Activated CD4-positive, alpha-beta T cell treated with anti-CD3 and anti-CD28 coated beads, Interleukin-2, amount 10 ng/mL, durations not matched to agents 7 days and 5 days (primary cell): ENCODE results near the gene UGT1A4. TPM values are rescaled to one million over a fixed set of nuclear protein-coding genes. Genes with fewer than 3 reads are reported as not detected.

ENCODE experiments used
- CTCF ChIA-PET: fragments of 350-600 bp; sonication (Branson Sonifier 250); formaldehyde crosslinking; loops from one replicate; lab custom pipeline; 2021; ENCODE audit warnings: antibody characterized with exemption; lab: Charles Lee
- POLR2A ChIA-PET: fragments of 350-600 bp; sonication (Branson Sonifier 250); formaldehyde crosslinking; loops from one replicate; lab custom pipeline; 2021; ENCODE audit warnings: antibody characterized with exemption; lab: Charles Lee
- DNase-seq: peaks from one replicate; pipeline ENCODE4 v3.0.0-alpha.2; 2020
- H3K27ac Mint-ChIP-seq: one replicate; pipeline ENCODE4 v1.8.0; 2021; ENCODE audit warnings: mild to moderate bottlenecking, moderate library complexity, mixed read lengths
- H3K27me3 Mint-ChIP-seq: one replicate; pipeline ENCODE4 v1.8.0; 2021; ENCODE audit warnings: mixed read lengths
- H3K36me3 Mint-ChIP-seq: one replicate; pipeline ENCODE4 v1.8.0; 2021; ENCODE audit warnings: low read depth, mixed read lengths
- H3K4me1 Mint-ChIP-seq: one replicate; pipeline ENCODE4 v1.8.0; 2021; ENCODE audit warnings: mixed read lengths
- H3K4me3 Mint-ChIP-seq: one replicate; pipeline ENCODE4 v1.8.0; 2021; ENCODE audit warnings: mild to moderate bottlenecking, moderate library complexity, mixed read lengths
- H3K9me3 Mint-ChIP-seq: one replicate; pipeline ENCODE4 v1.8.0; 2021; ENCODE audit warnings: mixed read lengths
- total RNA-seq, 2 experiments: library from RNA; stranded (reverse); gene quantifications; one replicate each; pipeline ENCODE4 v1.2.3, GENCODE V29; 2021

The UGT1A4 gene
- total RNA-seq, 2 experiments from 2014 or later = not detected

DNA sequence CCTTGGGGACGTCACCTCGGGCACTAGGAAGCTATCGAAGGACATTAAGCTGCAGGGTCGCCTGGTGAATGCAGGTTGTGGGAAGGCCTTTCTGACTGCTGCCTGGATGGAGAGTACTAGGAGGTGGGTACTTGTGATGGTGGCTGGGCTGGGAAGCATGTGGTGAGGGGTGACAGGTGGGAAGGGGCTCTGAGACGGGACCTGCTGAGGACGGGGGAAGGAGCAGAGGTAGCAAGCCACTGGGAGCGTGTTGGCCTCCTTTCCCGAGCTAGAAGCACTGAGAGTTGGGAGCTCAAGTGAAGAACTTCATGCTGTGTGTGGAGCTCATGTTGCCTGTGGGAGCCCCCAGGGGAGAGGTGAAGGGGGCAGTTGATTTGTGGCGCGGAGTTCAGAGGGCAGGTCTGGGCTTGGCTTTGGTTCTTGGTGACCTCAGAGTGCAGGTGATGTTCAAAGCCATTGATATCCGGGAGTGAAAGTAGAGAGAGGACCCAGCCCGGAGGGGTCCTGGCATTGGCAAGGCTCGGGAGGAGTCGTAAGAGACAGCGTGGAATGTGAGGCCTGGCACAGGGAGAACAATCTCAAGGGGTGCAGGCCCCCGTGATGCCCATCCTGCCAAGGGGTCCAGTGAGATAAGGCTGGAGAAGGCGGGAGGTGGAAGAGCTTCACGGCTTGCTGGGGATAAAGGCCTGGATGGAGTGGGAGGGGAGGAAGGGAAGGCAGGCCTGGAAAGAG lies 72.8 kb downstream of the UGT1A4 start:
- no peak for DNase-seq
- Mint-ChIP-seq H3K4me3 (no peak overlapping the region), H3K27ac (no peak overlapping the region), H3K27me3 (no peaks in the 10 kb centered on the region), H3K4me1 (no peaks in the 10 kb centered on the region), H3K36me3 (no peaks in the 10 kb centered on the region), H3K9me3 (no peaks in the 10 kb centered on the region)
- ChIA-PET POLR2A (interaction anchor here (0.6 kb wide), 1 partner anchor 1808 kb away, joined by 4 read pairs; no protein-coding TSS in a partner anchor), CTCF (no interaction called here)

DNA sequence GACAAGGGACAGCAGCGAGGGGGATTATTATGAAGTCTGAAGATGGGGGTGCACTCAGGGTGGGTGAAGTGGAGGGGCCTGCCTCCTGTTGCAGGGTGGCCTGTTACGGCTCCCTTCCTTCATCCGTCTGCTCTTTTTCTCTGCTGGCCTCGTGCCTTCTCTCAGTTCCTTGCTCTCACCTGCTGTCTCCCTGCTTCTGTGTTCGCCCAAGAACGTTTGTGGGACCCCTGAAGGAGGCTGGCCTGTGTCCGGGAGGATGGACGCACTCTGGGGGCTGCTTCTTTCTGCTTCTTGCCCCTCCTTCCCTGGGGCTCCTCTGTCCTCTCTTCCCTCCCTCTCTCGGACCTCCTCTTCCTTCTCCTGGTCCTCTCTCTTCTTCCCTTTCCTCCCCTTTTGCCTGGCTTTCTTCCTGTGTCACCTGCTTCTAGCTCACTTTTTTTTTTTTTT lies 73.4 kb downstream of the UGT1A4 start:
- H3K4me1 Mint-ChIP-seq = no peaks in the 10 kb centered on the region
- POLR2A ChIA-PET = no interaction called here
- CTCF ChIA-PET = no interaction called here
- no peak for DNase-seq
- no peaks in the 10 kb centered on the region for H3K9me3 Mint-ChIP-seq
- H3K4me3 Mint-ChIP-seq = no peak overlapping the region
- H3K36me3 Mint-ChIP-seq = no peaks in the 10 kb centered on the region
- H3K27ac Mint-ChIP-seq = no peak overlapping the region
- no peaks in the 10 kb centered on the region for H3K27me3 Mint-ChIP-seq

- POLR2A ChIA-PET = no interaction called here
- no peak overlapping the region for H3K27ac Mint-ChIP-seq
- no peaks in the 10 kb centered on the region for H3K36me3 Mint-ChIP-seq
- no peaks in the 10 kb centered on the region for H3K4me1 Mint-ChIP-seq
- no peak overlapping the region for H3K4me3 Mint-ChIP-seq
- no peaks in the 10 kb centered on the region for H3K27me3 Mint-ChIP-seq
- no peak for DNase-seq
- no peaks in the 10 kb centered on the region for H3K9me3 Mint-ChIP-seq
- CTCF ChIA-PET = no interaction called here
Observed at GRCh38 chr2:233792720-233793119, 74.2 kb downstream of the UGT1A4 start.

DNA sequence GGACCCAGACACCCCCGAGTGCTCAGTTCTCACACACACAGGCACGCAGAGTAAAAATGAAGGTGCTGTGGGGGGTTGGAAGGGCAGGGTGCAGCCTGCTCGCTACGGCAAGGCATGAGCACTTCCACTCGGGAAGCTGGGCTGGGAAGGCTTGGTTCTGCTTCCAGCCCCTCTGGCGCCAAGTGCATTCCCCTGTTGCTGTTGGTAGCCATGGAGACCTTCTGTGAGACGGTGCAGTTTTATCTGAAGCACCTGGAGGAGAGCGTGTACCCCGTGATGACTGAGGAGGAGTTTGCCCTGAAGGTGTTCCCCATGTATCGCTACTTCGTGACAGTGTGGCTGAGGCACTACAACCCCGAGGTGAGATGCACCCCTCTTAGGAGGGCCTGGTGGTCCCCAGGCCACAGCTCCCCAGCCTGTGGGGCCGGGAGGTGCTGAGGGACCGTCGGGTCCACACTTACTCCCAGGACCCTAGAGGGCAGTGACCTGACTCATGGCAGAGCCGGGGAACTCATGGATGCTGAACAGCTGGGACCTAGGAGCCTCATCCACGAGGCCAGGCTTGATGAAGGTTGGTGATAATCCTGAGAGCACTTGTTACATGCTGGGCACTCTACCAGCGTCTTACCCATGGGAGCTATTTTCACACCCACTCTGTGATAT lies 75.1 kb downstream of the UGT1A4 start:
- H3K27ac Mint-ChIP-seq = no peak overlapping the region
- H3K4me3 Mint-ChIP-seq = no peak overlapping the region
- POLR2A ChIA-PET = no interaction called here
- H3K27me3 Mint-ChIP-seq = no peaks in the 10 kb centered on the region
- no peaks in the 10 kb centered on the region for H3K4me1 Mint-ChIP-seq
- DNase-seq = no peak
- H3K9me3 Mint-ChIP-seq = no peaks in the 10 kb centered on the region
- CTCF ChIA-PET = no interaction called here
- H3K36me3 Mint-ChIP-seq = no peaks in the 10 kb centered on the region

DNA sequence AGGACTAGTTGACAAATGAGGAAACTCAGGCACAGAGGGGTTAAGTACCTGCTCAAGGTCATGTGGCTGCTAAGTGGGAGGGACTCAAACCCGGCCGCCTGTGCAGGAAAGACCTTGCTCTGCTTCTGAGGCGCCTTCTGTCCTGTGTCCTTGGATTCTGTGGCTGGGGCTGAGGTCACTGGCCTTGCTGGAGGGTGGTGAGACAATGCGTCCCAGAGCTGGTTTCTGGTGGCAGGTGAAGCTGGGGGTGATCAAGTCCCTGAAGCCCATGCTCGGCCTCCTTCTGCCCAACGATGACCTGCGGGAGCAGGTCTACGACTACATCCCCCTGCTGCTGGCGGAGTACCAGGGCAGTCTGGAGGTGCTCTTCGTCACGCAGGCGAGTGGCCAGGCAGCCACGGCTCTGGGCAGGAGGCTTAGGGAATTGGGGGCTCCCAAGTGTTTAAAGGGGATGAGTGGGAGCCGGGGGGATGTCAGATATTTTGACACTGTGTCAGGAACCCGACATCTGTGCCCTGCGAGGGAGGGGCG lies 75.7 kb downstream of the UGT1A4 start:
- POLR2A ChIA-PET = no interaction called here
- no peaks in the 10 kb centered on the region for H3K4me1 Mint-ChIP-seq
- CTCF ChIA-PET = no interaction called here
- H3K36me3 Mint-ChIP-seq = no peaks in the 10 kb centered on the region
- H3K27me3 Mint-ChIP-seq = no peaks in the 10 kb centered on the region
- no peak overlapping the region for H3K27ac Mint-ChIP-seq
- H3K4me3 Mint-ChIP-seq = no peak overlapping the region
- no peaks in the 10 kb centered on the region for H3K9me3 Mint-ChIP-seq
- DNase-seq = no peak

DNA sequence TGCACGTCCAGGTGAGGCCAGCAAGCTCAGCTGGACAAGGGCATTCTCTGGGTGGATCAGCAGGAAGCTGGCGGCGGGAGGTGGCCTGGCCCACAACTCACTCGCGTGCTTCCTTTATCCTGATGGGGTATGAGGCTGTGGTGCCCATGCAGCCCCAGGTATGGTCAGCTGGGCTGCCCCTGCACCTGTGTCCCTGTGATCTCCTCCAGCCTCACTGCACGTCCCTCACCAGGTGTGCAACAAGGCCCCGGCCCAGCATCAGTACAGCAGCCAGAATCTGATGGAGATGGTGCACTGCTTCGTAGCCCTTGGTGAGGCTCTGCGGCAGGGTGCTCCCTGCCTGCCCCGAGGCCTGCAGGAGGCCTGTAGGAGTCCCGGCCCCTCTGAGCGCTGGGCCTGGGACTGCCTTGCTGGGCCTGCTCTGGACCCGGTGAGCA lies 77.2 kb downstream of the UGT1A4 start:
- Mint-ChIP-seq H3K27me3 (no peaks in the 10 kb centered on the region), H3K27ac (no peak overlapping the region), H3K4me1 (no peaks in the 10 kb centered on the region), H3K4me3 (no peak overlapping the region), H3K9me3 (no peaks in the 10 kb centered on the region), H3K36me3 (no peaks in the 10 kb centered on the region)
- CTCF ChIA-PET = interaction anchor here (1.1 kb wide), 1 partner anchor 17 kb away, joined by 5 read pairs; no protein-coding TSS in a partner anchor
- POLR2A ChIA-PET = no interaction called here
- DNase-seq = no peak

DNA sequence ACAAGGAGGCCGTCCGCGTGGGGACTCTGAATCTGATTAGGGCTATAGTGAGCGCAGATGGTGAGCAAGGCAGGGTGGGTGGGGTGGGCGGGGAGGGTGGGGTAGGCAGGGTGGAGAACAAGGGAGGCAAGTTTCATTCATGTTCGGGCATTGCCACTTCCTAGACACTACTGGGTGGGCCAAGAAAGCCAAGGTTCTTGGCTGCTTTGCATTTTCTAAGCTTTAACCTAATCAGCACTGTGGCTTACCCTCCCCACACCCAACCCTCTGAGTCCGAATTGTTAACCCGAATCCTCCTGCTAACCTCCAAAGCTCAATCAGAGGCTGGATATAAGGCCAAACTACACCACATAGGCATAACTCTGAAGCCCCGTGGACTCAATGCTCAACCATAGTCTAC lies 77.7 kb downstream of the UGT1A4 start:
- ChIA-PET CTCF (no interaction called here), POLR2A (interaction anchor here (0.5 kb wide), 1 partner anchor 46 kb away, joined by 6 read pairs; no protein-coding TSS in a partner anchor)
- H3K9me3 Mint-ChIP-seq = no peaks in the 10 kb centered on the region
- no peak for DNase-seq
- H3K36me3 Mint-ChIP-seq = no peaks in the 10 kb centered on the region
- H3K27me3 Mint-ChIP-seq = no peaks in the 10 kb centered on the region
- no peak overlapping the region for H3K27ac Mint-ChIP-seq
- H3K4me3 Mint-ChIP-seq = no peak overlapping the region
- no peaks in the 10 kb centered on the region for H3K4me1 Mint-ChIP-seq

- CTCF ChIA-PET = no interaction called here
Observed at GRCh38 chr2:233798335-233799086, 80.0 kb downstream of the UGT1A4 start.

DNA sequence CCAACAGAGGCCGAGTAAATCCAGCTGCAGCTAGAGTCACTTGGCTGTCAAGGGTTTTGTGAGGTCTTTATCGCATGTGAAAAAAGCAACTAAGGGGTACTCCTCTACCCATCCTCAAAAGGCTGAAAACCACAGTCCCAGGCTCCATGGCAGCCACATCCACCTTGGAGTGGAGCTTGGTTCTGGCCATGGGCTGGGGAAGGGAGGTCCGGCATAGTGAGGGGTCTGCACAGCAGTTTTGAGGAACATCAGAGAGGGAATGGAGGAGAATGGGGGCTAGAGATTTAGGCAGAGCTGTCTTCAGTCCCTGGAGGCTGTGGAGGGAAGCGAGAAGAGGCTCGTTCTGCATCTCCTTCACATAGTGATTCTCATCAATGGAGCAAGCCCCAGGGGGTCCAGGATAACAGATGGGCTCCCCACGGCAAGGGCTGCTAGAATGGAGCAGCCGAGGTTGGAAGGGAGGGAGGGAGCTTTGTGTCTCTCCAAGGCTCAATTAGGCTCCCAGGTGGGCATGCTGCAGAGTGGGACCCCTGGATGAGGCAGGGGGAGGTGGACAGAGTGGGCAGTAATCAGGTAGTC lies 80.6 kb downstream of the UGT1A4 start:
- ChIA-PET CTCF (no interaction called here), POLR2A (no interaction called here)
- Mint-ChIP-seq H3K36me3 (no peaks in the 10 kb centered on the region), H3K4me1 (no peaks in the 10 kb centered on the region), H3K9me3 (no peaks in the 10 kb centered on the region), H3K27ac (no peak overlapping the region), H3K27me3 (no peaks in the 10 kb centered on the region), H3K4me3 (no peak overlapping the region)
- DNase-seq = no peak

More at GRCh38 chr2:233798335-233799086, 80.0 kb downstream of the UGT1A4 start:
- Mint-ChIP-seq H3K4me3 (no peak overlapping the region), H3K36me3 (no peaks in the 10 kb centered on the region), H3K4me1 (no peaks in the 10 kb centered on the region), H3K27ac (no peak overlapping the region), H3K9me3 (no peaks in the 10 kb centered on the region), H3K27me3 (no peaks in the 10 kb centered on the region)
- DNase-seq = no peak
- POLR2A ChIA-PET = no interaction called here

GRCh38 chr2:233799716-233800115 lies 81.2 kb downstream of the UGT1A4 start:
- H3K27me3 Mint-ChIP-seq = no peaks in the 10 kb centered on the region
- no peak for DNase-seq
- H3K4me1 Mint-ChIP-seq = no peaks in the 10 kb centered on the region
- H3K4me3 Mint-ChIP-seq = no peak overlapping the region
- H3K27ac Mint-ChIP-seq = no peak overlapping the region
- CTCF ChIA-PET = no interaction called here
- H3K9me3 Mint-ChIP-seq = no peaks in the 10 kb centered on the region
- POLR2A ChIA-PET = no interaction called here
- no peaks in the 10 kb centered on the region for H3K36me3 Mint-ChIP-seq

DNA sequence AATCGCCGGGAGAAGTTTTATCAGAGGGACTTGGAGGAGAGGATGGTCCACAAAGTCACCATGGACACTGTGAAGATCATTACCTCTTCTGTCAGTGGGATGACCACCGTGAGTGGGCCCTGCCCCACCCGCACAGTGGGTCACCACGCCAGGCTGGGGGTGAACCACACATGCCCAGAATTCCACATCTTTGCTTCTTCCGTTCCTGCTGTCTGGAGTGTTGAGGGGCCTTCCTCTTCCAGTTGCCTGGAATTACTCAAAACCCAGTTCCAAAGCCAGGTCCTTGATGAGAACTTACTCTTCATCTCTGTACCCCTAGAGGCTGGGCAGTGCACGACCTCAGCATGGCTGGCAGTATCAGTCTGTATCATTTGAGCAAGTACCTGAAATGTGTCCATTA lies 81.7 kb downstream of the UGT1A4 start:
- Mint-ChIP-seq H3K27ac (no peak overlapping the region), H3K4me1 (no peaks in the 10 kb centered on the region), H3K27me3 (no peaks in the 10 kb centered on the region), H3K36me3 (no peaks in the 10 kb centered on the region), H3K4me3 (no peak overlapping the region), H3K9me3 (no peaks in the 10 kb centered on the region)
- CTCF ChIA-PET = no interaction called here
- no peak for DNase-seq
- POLR2A ChIA-PET = no interaction called here

GRCh38 chr2:233801357-233802131 lies 83.0 kb downstream of the UGT1A4 start:
- DNase-seq = no peak
- Mint-ChIP-seq H3K27ac (no peak overlapping the region), H3K4me3 (no peak overlapping the region), H3K4me1 (no peaks in the 10 kb centered on the region), H3K36me3 (no peaks in the 10 kb centered on the region), H3K27me3 (no peaks in the 10 kb centered on the region), H3K9me3 (no peaks in the 10 kb centered on the region)
- ChIA-PET POLR2A (no interaction called here), CTCF (interaction anchor here (0.5 kb wide), 1 partner anchor 612 kb away, joined by 3 read pairs; no protein-coding TSS in a partner anchor)
